OCI-LY3 (cell line): ENCODE results near the gene PRKCE.

ENCODE experiments used
- EZH2phosphoT487 ChIP-seq: fragments of 200-600 bp; shearing (Covaris generic); IDR thresholded peaks from 2 replicates; pipeline ENCODE4 v1.6.1; 2018; ENCODE audit warnings: antibody characterized with exemption, mixed run types, low read depth
- TF ChIP-seq, protein P1 (sequence below): fragments of 200-600, 300-600 bp; sonication (generic); IDR thresholded peaks from 2 replicates; pipeline ENCODE4 v1.5.1; 2014; ENCODE audit warnings: antibody characterized with exemption, low read length, low read depth

DNA sequence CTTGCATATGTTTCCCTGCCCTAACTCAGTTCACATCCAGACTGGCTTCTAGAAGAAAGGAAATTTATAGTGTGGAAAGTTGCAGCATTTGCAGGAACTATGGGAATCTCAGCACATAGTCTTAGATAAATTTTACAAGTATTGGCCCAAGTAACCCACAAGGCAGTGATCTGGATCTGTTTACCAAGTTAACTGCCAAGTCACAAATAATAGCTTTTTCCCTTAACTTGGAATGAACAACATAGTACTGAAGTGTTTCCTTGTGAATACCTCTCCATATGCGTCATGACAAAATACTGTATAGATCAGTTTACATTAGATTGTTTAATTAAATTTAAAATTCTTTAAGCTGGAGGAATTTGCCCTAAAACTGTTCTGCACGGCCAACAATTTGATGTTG is 390.0 kb downstream of the PRKCE start:
- TF ChIP-seq, protein P1, sequence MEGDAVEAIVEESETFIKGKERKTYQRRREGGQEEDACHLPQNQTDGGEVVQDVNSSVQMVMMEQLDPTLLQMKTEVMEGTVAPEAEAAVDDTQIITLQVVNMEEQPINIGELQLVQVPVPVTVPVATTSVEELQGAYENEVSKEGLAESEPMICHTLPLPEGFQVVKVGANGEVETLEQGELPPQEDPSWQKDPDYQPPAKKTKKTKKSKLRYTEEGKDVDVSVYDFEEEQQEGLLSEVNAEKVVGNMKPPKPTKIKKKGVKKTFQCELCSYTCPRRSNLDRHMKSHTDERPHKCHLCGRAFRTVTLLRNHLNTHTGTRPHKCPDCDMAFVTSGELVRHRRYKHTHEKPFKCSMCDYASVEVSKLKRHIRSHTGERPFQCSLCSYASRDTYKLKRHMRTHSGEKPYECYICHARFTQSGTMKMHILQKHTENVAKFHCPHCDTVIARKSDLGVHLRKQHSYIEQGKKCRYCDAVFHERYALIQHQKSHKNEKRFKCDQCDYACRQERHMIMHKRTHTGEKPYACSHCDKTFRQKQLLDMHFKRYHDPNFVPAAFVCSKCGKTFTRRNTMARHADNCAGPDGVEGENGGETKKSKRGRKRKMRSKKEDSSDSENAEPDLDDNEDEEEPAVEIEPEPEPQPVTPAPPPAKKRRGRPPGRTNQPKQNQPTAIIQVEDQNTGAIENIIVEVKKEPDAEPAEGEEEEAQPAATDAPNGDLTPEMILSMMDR, result no peak
- no peak for TF ChIP-seq EZH2phosphoT487
